C4-2B (cell line): Measurements from ENCODE around the gene PGM1.

ENCODE experiments used
- H3K27ac ChIP-seq: fragments of 450-650 bp; 2 replicates; pipeline ENCODE4 v1.5.1; 2017
- ZFX ChIP-seq: fragments of 450-650 bp; IDR thresholded peaks from 2 replicates; pipeline ENCODE4 v1.6.1; 2017
- TF ChIP-seq, protein P1 (sequence below): fragments of 450-650 bp; conservative IDR thresholded peaks from 2 replicates; pipeline ENCODE4 v1.5.1; 2017; ENCODE audit warnings: mild to moderate bottlenecking

The PGM1 gene

DNA sequence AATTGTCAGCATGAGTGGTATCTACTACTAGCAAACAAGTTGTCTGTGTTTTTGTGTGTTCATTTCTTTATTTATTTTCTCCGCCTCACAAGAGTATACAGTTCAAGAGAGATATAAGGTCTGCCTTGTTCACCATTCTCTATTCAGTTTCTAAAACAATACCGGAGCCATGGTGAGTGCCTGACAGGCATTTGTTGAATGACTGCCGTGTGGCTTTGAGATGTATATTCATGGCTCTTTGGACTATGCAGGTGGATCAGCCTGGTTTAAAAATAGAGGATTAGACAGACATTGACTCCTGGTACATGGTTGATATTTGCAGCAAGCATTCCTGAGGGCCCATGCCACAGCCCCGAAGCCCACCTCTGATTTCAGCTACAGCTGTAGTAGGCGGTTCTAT, 89.7 kb downstream of the PGM1 start:
- no peak overlapping the region for H3K27ac ChIP-seq
- TF ChIP-seq, protein P1, sequence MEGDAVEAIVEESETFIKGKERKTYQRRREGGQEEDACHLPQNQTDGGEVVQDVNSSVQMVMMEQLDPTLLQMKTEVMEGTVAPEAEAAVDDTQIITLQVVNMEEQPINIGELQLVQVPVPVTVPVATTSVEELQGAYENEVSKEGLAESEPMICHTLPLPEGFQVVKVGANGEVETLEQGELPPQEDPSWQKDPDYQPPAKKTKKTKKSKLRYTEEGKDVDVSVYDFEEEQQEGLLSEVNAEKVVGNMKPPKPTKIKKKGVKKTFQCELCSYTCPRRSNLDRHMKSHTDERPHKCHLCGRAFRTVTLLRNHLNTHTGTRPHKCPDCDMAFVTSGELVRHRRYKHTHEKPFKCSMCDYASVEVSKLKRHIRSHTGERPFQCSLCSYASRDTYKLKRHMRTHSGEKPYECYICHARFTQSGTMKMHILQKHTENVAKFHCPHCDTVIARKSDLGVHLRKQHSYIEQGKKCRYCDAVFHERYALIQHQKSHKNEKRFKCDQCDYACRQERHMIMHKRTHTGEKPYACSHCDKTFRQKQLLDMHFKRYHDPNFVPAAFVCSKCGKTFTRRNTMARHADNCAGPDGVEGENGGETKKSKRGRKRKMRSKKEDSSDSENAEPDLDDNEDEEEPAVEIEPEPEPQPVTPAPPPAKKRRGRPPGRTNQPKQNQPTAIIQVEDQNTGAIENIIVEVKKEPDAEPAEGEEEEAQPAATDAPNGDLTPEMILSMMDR: no peak
- TF ChIP-seq ZFX: no peak

DNA sequence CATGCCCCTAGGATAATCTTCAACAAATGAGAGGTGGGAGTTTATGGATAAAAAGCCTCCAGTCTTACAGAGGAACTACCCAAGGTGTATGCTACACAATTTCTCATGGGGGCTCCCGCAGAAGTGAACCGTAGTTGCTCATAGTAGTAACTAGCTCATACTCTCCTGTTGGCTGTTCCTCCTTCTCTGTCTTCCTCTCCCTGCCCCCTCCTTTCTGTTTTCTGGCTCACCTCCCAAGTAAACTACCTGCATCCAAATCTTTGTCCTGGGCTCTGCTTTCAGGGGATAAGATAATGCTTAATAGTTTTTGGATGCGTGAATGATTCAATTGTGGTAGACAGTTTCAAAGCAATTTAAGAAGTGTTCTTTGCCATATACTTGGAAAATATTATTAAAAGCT, 90.5 kb downstream of the PGM1 start:
- TF ChIP-seq, protein P1: no peak
- TF ChIP-seq ZFX: no peak
- no peak overlapping the region for H3K27ac ChIP-seq

DNA sequence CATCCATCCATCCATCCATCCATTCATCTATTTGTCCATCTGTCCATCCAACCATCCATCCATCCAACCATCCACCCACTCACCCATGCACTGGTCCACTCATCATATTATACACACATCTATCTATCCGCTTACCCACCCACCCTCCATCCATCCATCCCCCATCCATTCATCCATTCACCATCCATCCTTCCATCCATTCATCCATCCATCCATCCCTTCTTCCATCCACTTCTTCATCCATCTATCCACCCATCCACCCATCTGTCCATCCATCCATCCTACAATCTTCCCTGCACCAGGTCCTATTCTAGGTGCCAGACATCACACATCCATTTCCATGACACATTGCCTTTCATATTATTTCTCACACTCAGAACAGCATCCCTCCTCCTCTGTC, 93.5 kb downstream of the PGM1 start:
- no peak for TF ChIP-seq ZFX
- TF ChIP-seq, protein P1: no peak
- H3K27ac ChIP-seq: no peak overlapping the region

DNA sequence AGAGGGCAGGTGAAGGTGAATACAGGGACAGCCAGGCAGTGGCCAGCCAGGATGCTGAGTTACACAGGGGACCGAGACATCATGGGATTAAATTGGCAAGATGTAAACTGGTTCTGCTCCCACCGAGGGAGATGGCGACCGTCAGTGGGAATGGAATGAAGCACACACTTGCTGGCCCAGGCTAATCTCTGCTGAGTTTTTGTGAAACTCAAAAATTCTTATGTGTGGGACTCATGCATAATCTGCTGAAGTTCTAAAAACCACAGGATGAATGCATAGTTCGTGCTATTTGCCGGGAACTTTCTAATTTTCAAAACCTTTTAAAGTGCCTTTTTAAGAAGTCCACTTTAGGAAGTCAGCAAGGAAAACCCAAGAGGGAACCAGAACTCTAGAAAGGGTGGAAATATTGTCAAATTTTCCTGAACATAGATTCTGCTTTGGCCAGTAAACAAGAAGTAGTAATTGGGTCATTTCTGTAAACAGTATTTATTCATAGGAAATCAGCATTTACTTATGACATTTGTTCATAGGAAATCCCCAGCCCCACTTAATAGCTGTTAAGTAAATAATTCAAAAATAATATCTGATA, 95.2 kb downstream of the PGM1 start:
- H3K27ac ChIP-seq: no peak overlapping the region
- TF ChIP-seq, protein P1: no peak
- TF ChIP-seq ZFX: no peak

DNA sequence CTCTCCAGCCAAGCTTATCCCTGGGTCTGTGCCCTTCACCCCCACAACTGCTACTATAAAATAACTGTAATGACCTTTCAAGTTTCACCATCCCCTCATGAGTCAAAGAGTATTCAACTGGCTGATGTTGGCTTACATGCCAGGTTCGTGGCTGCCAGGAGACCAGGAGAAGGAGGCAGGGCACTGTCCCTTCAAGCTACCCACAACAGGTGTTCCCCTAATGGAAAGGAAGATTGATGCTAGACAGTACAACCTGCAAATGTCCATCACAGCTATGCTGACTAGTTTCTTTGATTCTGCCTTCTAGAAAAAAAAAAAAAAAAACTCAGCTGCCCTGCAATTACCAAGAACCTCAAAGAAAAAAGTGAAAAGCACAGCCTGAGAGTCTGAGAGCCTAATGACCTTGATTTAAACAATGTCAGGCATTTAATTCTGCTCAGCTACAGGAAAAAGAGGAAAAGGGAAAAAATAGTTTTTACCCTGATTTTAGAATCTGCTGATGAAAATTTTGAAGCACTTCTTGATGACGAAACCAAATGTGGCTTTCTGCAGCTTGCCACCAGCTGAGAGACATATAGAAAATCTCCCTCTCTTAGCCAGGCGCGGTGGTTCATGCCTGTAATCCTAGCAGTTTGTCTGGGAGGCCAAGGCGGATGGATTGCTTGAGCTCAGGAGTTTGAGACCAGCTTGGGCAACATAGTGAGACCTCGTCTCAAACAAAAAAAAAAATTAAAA, 97.9 kb downstream of the PGM1 start:
- TF ChIP-seq, protein P1: no peak
- TF ChIP-seq ZFX: no peak
- no peak overlapping the region for H3K27ac ChIP-seq

DNA sequence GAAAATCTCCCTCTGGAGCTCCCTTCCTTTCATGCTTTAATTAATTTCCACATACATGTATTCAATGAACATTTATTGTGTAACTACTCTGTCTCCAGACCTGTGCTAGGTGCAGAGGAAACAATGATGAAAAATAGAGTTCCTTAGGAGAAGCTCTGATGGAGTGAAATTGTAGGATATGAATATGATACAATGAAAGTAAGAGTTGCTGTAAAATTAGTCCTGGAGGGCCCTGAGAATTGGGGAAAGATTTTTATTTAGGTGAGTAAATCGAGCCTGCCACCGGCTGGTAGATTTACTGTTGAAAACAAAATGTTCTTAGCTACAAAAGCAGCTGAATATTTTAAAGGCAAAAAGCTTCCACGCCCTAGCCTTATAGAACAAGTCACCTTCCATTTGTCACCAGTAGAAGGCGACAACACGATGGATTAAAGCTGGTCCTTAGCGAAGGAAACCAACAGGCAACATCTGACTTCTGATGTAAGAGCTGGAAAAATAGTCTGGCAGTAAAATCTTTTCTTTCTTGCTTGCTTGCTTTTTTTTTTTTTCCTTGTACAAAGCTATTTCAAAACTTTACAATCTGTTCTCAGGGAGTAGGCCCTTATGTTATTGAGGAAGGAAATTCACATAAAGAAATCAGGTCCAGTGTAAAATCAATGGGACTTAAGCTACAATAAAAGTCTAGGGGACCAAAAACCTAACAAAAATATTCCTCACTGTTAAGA, 98.7 kb downstream of the PGM1 start:
- TF ChIP-seq, protein P1: peak; percentile 95
- TF ChIP-seq ZFX: no peak
- no peak overlapping the region for H3K27ac ChIP-seq
